ENCODE measurements around the gene GASK1A.

The GASK1A gene

DNA sequence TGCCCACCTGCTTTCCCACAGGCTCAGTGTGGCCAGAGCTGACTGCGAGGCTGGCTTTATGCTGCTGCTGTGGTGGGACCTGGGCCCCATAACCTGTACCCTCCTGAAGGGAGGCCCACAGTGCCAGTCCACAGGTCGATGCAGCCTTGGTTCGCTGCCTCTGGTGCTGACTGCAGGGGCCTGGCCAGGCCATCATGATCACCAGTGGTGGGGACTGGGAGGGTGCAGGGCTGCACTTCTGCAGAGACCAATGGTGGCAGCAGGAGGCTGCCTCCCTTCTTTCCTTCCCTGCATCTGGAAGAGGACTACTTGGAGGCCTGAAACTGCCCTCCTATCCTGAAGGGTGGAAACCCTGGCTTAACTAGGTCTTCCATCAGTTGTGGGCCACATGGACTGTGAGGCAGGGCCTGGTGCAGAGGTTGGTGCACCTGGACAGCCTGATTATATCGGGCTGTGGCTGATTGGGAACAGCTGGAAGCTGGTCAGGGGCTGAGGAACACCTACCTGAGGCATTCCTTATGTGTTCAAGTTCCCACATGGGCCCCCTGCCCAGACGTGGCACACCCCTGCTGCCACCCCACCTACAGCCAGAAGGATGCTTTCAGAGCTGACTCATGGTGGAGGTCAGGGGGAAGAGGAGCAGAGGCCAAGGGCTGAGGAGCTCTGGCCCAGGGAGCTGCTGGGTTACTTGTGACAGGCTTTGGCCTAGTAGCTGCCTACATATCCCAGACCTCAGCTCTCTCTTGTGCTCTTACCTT lies 97.0 kb downstream of the GASK1A start:
- TF ChIP-seq CTCF (IDR thresholded peaks at IDR 0.05; ENCODE audit: borderline replicate concordance, extremely low read depth, low read length, poor library complexity, severe bottlenecking) (no peak), EZH2 (IDR thresholded peaks at IDR 0.05; ENCODE audit: borderline replicate concordance, low read depth, low read length, severe bottlenecking) (no peak)

GRCh38 chr3:43076857-43077256 lies 97.7 kb downstream of the GASK1A start:
- no peak for ATAC-seq (ENCODE audit: insufficient read depth, low read depth)

More for the DNA sequence above, 97.0 kb downstream of the GASK1A start:
- H3K9me3 ChIP-seq (ENCODE audit: insufficient read depth, low read length, severe bottlenecking), result no peaks in the 10 kb centered on the region
- no peaks in the 10 kb centered on the region for H3K79me2 ChIP-seq (ENCODE audit: insufficient read depth, low read length)
- H3K4me3 ChIP-seq (ENCODE audit: low read depth in 1 of 2, low read length in 2 of 2), result no peak overlapping the region
- no peak for DNase-seq
- H3K4me2 ChIP-seq (ENCODE audit: insufficient read depth, low read length), result no peak overlapping the region
- no peak overlapping the region for H2AFZ ChIP-seq (ENCODE audit: low read depth, low read length)
- ATAC-seq (ENCODE audit: insufficient read depth, low read depth), result no peak
- no peak overlapping the region for H3K9ac ChIP-seq (ENCODE audit: low read depth, low read length)
- peaks cover 7% of the 10 kb centered on the region; the same call in 1 of the 2 replicates for H4K20me1 ChIP-seq (ENCODE audit: insufficient read depth, low read length)
- H3K4me1 ChIP-seq (ENCODE audit: insufficient read depth, low read length), result no peaks in the 10 kb centered on the region
- H3K27me3 ChIP-seq (ENCODE audit: insufficient read depth, low read length, poor library complexity), result no peaks in the 10 kb centered on the region
- no peak overlapping the region for H3K27ac ChIP-seq (ENCODE audit: low read length)
- H3K36me3 ChIP-seq (ENCODE audit: insufficient read depth, low read length), result peaks cover 23% of the 10 kb centered on the region

DNA sequence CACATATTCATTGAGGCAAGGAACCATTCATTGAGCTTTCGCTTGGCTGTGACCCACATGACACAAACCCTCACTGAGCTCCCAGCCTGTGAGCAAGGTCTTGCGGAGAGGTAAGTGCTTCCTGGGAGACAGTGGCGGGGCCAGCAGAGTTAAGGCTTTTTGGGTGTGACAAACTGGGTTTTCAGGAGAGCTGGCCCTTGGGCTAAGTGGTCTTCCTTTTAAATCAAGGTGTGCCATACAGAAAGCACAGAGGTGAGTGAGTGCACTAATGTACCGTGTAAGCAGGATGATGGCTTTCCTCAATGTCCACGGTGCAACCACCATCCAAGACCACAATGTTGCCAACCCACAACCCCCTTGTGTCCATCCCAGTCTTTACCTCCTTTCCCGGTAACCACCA lies 98.2 kb downstream of the GASK1A start:
- TF ChIP-seq CTCF (IDR thresholded peaks at IDR 0.05; ENCODE audit: borderline replicate concordance, extremely low read depth, low read length, poor library complexity, severe bottlenecking), result no peak
- no peak for TF ChIP-seq EZH2 (IDR thresholded peaks at IDR 0.05; ENCODE audit: borderline replicate concordance, low read depth, low read length, severe bottlenecking)
- H3K9ac ChIP-seq (ENCODE audit: low read depth, low read length), result no peak overlapping the region
- no peak for ATAC-seq (ENCODE audit: insufficient read depth, low read depth)
- H3K27me3 ChIP-seq (ENCODE audit: insufficient read depth, low read length, poor library complexity), result no peaks in the 10 kb centered on the region
- DNase-seq, result no peak
- H3K4me3 ChIP-seq (ENCODE audit: low read depth in 1 of 2, low read length in 2 of 2), result no peak overlapping the region
- no peak overlapping the region for H3K4me2 ChIP-seq (ENCODE audit: insufficient read depth, low read length)
- no peaks in the 10 kb centered on the region for H3K79me2 ChIP-seq (ENCODE audit: insufficient read depth, low read length)
- H3K27ac ChIP-seq (ENCODE audit: low read length), result no peak overlapping the region
- H3K36me3 ChIP-seq (ENCODE audit: insufficient read depth, low read length), result peaks cover 35% of the 10 kb centered on the region
- peaks cover 7% of the 10 kb centered on the region; the same call in 1 of the 2 replicates for H4K20me1 ChIP-seq (ENCODE audit: insufficient read depth, low read length)
- no peaks in the 10 kb centered on the region for H3K4me1 ChIP-seq (ENCODE audit: insufficient read depth, low read length)
- H3K9me3 ChIP-seq (ENCODE audit: insufficient read depth, low read length, severe bottlenecking), result peaks cover 3% of the 10 kb centered on the region
- no peak overlapping the region for H2AFZ ChIP-seq (ENCODE audit: low read depth, low read length)

More at GRCh38 chr3:43076857-43077256, 97.7 kb downstream of the GASK1A start:
- no peak for DNase-seq
- H3K4me3 ChIP-seq (ENCODE audit: low read depth in 1 of 2, low read length in 2 of 2), result no peak overlapping the region
- no peaks in the 10 kb centered on the region for H3K9me3 ChIP-seq (ENCODE audit: insufficient read depth, low read length, severe bottlenecking)
- H3K27ac ChIP-seq (ENCODE audit: low read length), result no peak overlapping the region
- no peak overlapping the region for H3K4me2 ChIP-seq (ENCODE audit: insufficient read depth, low read length)
- no peak overlapping the region for H3K9ac ChIP-seq (ENCODE audit: low read depth, low read length)
- peaks cover 31% of the 10 kb centered on the region for H3K36me3 ChIP-seq (ENCODE audit: insufficient read depth, low read length)
- H3K79me2 ChIP-seq (ENCODE audit: insufficient read depth, low read length), result no peaks in the 10 kb centered on the region
- H4K20me1 ChIP-seq (ENCODE audit: insufficient read depth, low read length), result peaks cover 7% of the 10 kb centered on the region; the same call in 1 of the 2 replicates
- no peak for TF ChIP-seq EZH2 (IDR thresholded peaks at IDR 0.05; ENCODE audit: borderline replicate concordance, low read depth, low read length, severe bottlenecking)
- no peak for TF ChIP-seq CTCF (IDR thresholded peaks at IDR 0.05; ENCODE audit: borderline replicate concordance, extremely low read depth, low read length, poor library complexity, severe bottlenecking)
- H2AFZ ChIP-seq (ENCODE audit: low read depth, low read length), result no peak overlapping the region
- H3K4me1 ChIP-seq (ENCODE audit: insufficient read depth, low read length), result no peaks in the 10 kb centered on the region
- no peaks in the 10 kb centered on the region for H3K27me3 ChIP-seq (ENCODE audit: insufficient read depth, low read length, poor library complexity)
